Rectal smooth muscle tissue (tissue), 1 donor: ENCODE data around the gene PTPRD.
"Not testable (repeated sequence)": the region's sequence is repeated elsewhere in the genome, so short reads cannot be mapped to it uniquely, and the experiment has no call there.

Experiments
- H3K27ac ChIP-seq: one replicate; pipeline ENCODE4 v1.7.0; 2013; ENCODE audit warnings: low read depth, low read length, inconsistent platforms
- H3K27me3 ChIP-seq: one replicate; pipeline ENCODE4 v1.7.0; 2013; ENCODE audit warnings: low read length; ENCODE audit not compliant: control insufficient read depth, insufficient read depth
- H3K36me3 ChIP-seq: one replicate; pipeline ENCODE4 v1.7.0; 2013; ENCODE audit warnings: low read length; ENCODE audit not compliant: control insufficient read depth, insufficient read depth
- H3K4me1 ChIP-seq: one replicate; pipeline ENCODE4 v1.7.0; 2013; ENCODE audit warnings: low read length; ENCODE audit not compliant: control insufficient read depth, insufficient read depth
- H3K4me3 ChIP-seq: one replicate; pipeline ENCODE4 v1.7.0; 2013; ENCODE audit warnings: low read length
- H3K9ac ChIP-seq: one replicate; pipeline ENCODE4 v1.7.0; 2013; ENCODE audit warnings: low read length

The PTPRD gene

DNA sequence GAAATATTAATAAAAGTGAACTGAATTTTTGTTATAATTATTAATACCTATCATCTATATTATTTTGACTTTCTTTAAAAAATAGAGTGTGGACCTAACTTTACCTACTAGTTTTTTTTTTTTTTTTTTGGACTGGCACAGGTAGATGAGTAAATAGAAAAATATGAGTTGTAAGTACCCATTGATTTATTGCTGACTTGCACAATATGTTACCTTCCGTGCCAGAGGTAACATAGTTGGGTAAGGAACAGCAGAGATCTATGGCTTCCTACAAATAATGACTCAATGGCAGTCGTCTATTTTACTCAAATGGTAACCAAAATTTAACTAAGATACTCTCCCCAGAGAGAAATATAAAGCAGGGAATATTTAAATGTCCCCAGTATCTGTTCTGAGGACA, 1212.8 kb downstream of the PTPRD start:
- Histone ChIP-seq H3K36me3 (no peaks in the 10 kb centered on the region), H3K4me1 (no peaks in the 10 kb centered on the region), H3K27me3 (no peaks in the 10 kb centered on the region), H3K27ac (no peak overlapping the region), H3K9ac (no peak overlapping the region), H3K4me3 (no peak overlapping the region)

DNA sequence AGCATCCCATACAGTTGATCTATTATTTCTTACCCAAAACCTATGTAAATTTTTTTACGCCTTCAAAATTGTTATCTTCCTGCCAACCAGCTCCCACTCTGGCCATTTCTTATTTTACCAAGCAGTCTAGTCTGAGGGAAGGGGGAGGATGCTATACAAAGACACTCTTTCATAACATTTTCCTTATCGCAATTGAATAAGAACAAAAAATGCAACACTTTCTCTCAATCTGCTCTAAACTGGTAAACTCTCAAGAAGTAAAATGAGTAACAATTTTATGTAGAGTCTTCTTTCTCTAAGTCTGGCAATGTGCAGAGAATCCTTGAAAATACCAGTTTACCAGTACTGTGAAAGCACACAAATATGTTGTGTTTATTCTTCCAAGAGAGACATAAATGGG, 1216.3 kb downstream of the PTPRD start:
- no peaks in the 10 kb centered on the region for H3K4me1 ChIP-seq
- H3K36me3 ChIP-seq = no peaks in the 10 kb centered on the region
- no peak overlapping the region for H3K4me3 ChIP-seq
- no peak overlapping the region for H3K9ac ChIP-seq
- H3K27me3 ChIP-seq = no peaks in the 10 kb centered on the region
- no peak overlapping the region for H3K27ac ChIP-seq

DNA sequence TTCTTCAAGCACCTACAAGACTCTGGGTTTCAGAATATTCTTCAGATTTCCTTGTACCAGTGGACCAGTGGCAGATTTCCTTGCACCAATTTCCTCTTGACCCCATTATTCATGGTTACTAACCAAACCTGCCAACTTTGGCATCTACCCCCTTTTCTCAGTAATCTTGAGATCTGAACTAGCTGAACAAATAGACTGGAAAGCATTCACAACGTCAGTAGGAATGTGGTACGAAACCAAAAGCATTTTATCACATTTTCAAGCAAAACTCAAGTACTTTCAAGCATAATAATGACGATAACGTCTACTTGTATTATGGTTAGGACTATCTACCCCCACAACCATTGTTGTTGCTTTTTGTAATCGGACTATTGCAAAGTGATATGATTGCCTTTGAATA, 1217.3 kb downstream of the PTPRD start:
- H3K4me3 ChIP-seq = no peak overlapping the region

DNA sequence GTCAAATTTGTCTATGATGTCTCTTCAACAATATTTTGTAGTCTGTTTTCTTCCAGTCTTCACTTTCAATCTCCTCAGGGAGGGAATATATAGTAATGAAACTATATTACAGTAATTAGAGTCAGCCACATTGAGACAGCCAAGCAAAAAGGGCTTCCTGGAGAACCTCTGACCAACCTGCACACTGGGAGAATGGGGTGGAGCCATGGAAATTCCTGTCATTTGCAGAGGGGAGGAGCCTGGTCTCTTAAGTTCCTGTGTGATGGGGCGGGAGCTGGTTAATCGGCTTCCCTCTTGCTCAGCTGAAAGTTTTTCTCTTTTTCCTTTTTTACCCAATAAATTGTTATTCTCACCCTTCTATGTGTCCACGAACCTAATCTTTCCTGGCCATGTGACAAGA, 1220.0 kb downstream of the PTPRD start:
- Histone ChIP-seq H3K27ac (no peak overlapping the region), H3K27me3 (no peaks in the 10 kb centered on the region), H3K4me1 (no peaks in the 10 kb centered on the region), H3K9ac (no peak overlapping the region), H3K4me3 (no peak overlapping the region), H3K36me3 (no peaks in the 10 kb centered on the region)

More for the DNA sequence above, 1217.3 kb downstream of the PTPRD start:
- no peak overlapping the region for H3K27ac ChIP-seq
- H3K27me3 ChIP-seq = no peaks in the 10 kb centered on the region
- no peaks in the 10 kb centered on the region for H3K4me1 ChIP-seq
- no peaks in the 10 kb centered on the region for H3K36me3 ChIP-seq
- H3K9ac ChIP-seq = no peak overlapping the region

DNA sequence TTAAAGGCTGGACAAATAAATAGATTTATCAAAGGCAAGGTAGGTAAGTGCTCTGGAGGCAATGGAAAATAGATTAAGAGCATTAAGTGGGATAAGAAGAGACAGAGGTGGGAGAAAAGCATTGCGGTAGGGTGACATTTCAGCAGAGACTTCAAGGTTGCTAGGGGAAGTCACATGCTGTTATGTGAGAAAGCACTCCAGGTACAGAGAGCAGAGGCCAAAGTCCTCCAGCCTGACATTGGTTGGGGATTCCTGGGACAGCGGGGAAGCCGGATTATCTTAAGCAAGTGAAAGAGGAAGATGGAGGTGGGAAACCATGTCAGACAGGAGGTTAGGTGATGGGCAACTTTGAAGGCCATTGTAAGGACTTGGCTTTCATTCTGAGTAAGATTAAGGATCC, 1222.9 kb downstream of the PTPRD start:
- Histone ChIP-seq H3K9ac (no peak overlapping the region), H3K36me3 (no peaks in the 10 kb centered on the region), H3K27ac (no peak overlapping the region), H3K4me3 (no peak overlapping the region), H3K27me3 (no peaks in the 10 kb centered on the region), H3K4me1 (no peaks in the 10 kb centered on the region)

DNA sequence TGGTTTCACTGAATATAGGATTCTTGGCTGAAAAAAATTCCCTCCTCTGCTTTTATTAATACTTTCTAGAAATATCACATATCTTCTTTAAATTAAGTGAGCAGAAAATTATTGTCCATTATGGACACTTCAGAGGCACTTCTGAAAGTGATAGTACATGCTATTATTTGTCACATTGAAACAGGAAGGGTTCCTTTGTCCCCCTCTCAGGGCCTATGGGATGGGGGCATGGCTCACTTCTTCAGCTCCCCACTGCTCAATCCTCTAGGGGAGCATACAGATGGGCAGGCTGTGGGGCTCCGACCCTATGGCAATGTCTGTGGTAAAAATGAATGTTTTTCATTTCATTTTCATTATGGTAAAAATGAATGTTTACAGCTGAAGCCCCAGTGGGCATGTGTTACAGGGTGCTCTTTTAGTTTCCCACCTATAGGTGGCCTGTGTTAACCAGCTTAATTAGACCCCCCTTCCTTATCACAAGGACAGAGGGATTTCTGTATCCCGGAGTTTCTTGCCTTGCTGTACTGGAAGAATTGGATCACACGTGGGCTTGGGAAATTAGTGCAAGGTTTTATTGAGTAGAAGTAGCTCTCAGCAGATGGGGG, 1225.2 kb downstream of the PTPRD start:
- Histone ChIP-seq H3K27me3 (no peaks in the 10 kb centered on the region), H3K36me3 (no peaks in the 10 kb centered on the region), H3K4me1 (no peaks in the 10 kb centered on the region), H3K27ac (no peak overlapping the region), H3K4me3 (no peak overlapping the region), H3K9ac (no peak overlapping the region)

DNA sequence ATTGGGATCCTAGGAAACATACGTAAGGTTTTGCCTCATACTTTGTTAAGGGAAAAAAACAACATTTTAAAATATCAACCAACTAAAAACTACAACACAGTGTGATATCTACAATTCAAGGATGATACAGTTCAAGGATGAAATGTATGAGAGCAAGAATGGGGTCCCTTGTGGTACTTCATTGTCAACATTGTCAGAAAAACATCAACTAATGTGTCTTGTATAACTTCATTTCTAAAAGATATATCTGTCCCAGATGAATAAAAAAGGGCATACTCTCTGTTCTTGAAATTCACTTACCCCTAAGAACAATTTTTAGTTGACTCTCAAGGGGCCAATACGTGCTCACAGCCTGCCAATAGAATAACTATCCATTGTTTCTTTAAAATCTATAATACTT, 1250.5 kb downstream of the PTPRD start:
- Histone ChIP-seq H3K36me3 (no peaks in the 10 kb centered on the region), H3K9ac (no peak overlapping the region), H3K4me1 (no peaks in the 10 kb centered on the region)

DNA sequence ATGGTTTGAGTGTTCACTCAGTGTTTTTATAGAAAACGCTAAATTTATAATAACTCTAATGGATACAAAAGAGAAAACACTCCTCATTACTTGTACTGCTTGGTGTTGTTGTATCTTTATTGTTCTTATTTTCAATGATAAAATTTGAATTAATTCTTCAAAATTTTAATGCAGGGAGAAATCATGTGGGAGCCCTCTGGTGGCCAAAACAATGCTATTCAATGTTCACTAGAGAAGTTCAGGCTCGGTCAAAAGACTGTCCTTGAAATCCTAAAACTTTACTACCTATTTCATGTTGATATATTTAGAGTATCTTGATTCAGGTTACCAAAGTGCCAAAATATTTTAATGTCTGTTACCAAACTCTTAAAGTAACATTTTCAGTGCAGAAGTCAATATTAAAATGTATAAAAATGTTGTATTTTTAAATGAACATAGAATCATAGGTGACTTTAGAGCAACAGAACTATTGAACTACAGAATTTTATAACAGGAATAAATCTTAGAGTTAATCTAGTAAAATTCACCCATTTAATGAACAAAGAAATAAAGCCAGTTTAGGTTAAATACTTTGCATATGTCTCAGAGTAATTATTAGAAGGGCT, 1259.8 kb downstream of the PTPRD start:
- no peaks in the 10 kb centered on the region for H3K27me3 ChIP-seq
- H3K4me1 ChIP-seq = no peaks in the 10 kb centered on the region
- no peak overlapping the region for H3K4me3 ChIP-seq
- no peak overlapping the region for H3K9ac ChIP-seq
- no peak overlapping the region for H3K27ac ChIP-seq
- no peaks in the 10 kb centered on the region for H3K36me3 ChIP-seq

More for the DNA sequence above, 1250.5 kb downstream of the PTPRD start:
- no peak overlapping the region for H3K4me3 ChIP-seq
- no peaks in the 10 kb centered on the region for H3K27me3 ChIP-seq
- H3K27ac ChIP-seq = no peak overlapping the region

DNA sequence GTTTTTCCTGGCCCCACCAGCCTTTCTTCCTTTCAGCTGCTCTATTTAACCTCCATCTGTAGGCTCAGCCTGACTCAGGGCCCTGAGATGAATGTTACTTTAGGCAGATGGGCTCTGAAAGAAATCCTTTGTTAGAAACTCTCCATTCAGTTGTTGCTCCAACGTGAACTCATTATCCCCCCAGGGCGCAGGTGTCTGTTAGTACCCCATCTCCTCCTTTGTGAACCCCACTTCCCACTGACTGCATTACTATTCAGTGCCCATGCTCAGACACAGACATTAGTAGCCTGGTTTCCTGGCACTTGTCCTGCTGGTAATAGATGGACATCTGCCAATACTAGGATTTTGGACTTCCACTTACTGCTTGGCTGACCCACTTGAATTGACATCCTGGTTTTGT, 1271.6 kb downstream of the PTPRD start:
- Histone ChIP-seq H3K36me3 (no peaks in the 10 kb centered on the region), H3K27ac (no peak overlapping the region), H3K4me1 (no peaks in the 10 kb centered on the region), H3K27me3 (no peaks in the 10 kb centered on the region), H3K4me3 (no peak overlapping the region), H3K9ac (no peak overlapping the region)

DNA sequence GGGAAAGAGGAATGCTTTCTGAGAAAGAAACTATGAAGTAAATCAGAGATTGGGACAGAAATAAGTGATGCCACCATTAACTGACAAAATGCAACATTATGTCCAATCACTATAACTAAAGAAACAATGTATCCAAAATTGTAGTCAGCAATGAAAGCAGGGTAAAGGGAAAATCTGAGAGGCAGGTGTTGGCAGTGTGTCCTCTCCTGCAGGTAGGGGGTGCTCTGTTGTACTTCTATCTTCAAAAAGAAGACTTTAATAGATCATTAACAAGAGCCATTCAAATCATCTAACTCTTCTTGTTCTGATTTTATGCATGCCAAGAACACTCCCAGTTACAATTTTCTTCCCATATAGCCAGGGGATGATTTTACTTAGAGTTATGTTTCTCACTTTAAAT, 1275.7 kb downstream of the PTPRD start:
- H3K27me3 ChIP-seq = no peaks in the 10 kb centered on the region
- H3K4me3 ChIP-seq = no peak overlapping the region
- H3K36me3 ChIP-seq = no peaks in the 10 kb centered on the region
- H3K4me1 ChIP-seq = no peaks in the 10 kb centered on the region
- no peak overlapping the region for H3K9ac ChIP-seq
- no peak overlapping the region for H3K27ac ChIP-seq

DNA sequence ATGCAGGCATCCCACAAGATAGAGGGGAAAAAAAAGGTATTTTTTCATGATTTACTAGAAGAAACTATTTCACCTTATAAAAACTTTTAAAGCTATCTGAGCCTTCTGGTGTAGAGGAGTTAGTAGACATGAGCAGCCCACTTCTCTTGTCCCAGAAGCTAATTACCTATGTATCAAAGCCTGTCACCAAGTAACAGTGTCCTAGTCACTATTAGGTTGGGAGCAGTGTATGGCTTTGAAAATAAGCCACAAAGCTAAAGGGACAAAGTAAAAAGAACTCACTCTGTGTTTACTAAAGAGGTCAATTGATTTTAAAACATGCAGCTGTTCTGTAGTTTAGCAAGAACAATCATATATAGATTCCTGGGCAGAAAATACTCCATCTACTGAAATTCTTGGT, 1286.1 kb downstream of the PTPRD start:
- Histone ChIP-seq H3K27ac (no peak overlapping the region), H3K36me3 (no peaks in the 10 kb centered on the region), H3K9ac (no peak overlapping the region), H3K4me1 (no peaks in the 10 kb centered on the region), H3K27me3 (no peaks in the 10 kb centered on the region), H3K4me3 (no peak overlapping the region)

DNA sequence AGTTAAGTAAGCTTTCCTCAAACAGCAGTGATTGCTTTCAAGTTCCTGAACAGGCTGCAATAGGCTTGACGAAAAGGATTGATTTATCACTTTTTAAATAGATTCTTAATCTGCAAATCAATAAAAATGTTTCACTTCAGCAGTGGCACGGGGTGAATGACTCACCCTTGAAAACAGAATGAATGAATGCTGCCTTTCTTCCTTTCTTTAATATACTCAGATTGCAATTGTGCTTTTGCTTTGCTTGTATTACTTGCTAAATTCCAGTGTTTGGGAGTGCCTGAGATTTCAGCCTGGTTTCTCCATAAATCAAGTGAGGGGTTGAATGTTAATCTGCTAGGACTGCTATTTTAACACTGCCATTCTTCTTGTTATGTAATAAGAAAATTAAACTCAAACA, 1293.8 kb downstream of the PTPRD start:
- Histone ChIP-seq H3K36me3 (no peaks in the 10 kb centered on the region), H3K9ac (no peak overlapping the region), H3K27ac (no peak overlapping the region), H3K4me1 (no peaks in the 10 kb centered on the region), H3K4me3 (no peak overlapping the region), H3K27me3 (no peaks in the 10 kb centered on the region)

DNA sequence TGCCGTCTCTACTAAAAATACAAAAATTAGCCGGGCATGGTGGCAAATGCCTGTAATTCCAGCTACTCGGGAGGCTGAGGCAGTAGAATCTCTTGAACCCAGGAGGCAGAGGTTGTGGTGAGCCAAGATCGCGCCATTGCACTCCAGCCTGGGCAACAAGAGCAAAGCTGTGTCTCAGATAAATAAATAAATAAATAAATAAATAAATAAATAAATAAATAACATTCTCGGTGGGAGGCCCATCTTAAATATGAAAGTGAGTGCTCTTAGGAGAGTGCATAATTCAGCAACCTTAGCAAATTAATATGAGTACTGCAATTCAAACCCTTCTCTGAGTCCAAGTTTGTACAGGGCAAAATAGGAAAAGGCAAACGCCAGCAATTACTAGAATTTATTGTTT, 1302.1 kb downstream of the PTPRD start:
- not testable (repeated sequence) for H3K27ac ChIP-seq, H3K27me3 ChIP-seq, H3K36me3 ChIP-seq, H3K9ac ChIP-seq, H3K4me1 ChIP-seq, H3K4me3 ChIP-seq
